Stomach smooth muscle (tissue), 2 donors: ENCODE data around the gene TM6SF1.

Experiments
- H3K27ac ChIP-seq: one replicate; pipeline ENCODE4 v1.7.0; 2013; ENCODE audit warnings: mild to moderate bottlenecking, low read length, inconsistent platforms
- H3K27me3 ChIP-seq, 2 donors: one replicate each; pipeline ENCODE4 v1.7.0; 2013; ENCODE audit warnings: low read length in 2 of 2; ENCODE audit not compliant: insufficient read depth in 2 of 2, control insufficient read depth in 1 of 2
- H3K36me3 ChIP-seq, 2 donors: one replicate each; pipeline ENCODE4 v1.7.0; 2013; ENCODE audit warnings: low read length in 2 of 2; ENCODE audit not compliant: control insufficient read depth in 2 of 2, insufficient read depth in 2 of 2
- H3K4me1 ChIP-seq: one replicate; pipeline ENCODE4 v1.7.0; 2013; ENCODE audit warnings: low read length; ENCODE audit not compliant: control insufficient read depth, insufficient read depth
- H3K4me3 ChIP-seq, 2 donors: one replicate each; pipeline ENCODE4 v1.7.0; 2013; ENCODE audit warnings: low read length in 2 of 2
- H3K9ac ChIP-seq, 2 donors: one replicate each; pipeline ENCODE4 v1.7.0; 2013; ENCODE audit warnings: low read length in 2 of 2, mild to moderate bottlenecking in 1 of 2
- H3K9me3 ChIP-seq, 2 donors: one replicate each; pipeline ENCODE4 v1.7.0; 2013; ENCODE audit warnings: low read length in 2 of 2; ENCODE audit not compliant: control insufficient read depth in 2 of 2
- donor health status: healthy.
- donor health status: Pancreatic carcinoma.

TM6SF1 gene

DNA sequence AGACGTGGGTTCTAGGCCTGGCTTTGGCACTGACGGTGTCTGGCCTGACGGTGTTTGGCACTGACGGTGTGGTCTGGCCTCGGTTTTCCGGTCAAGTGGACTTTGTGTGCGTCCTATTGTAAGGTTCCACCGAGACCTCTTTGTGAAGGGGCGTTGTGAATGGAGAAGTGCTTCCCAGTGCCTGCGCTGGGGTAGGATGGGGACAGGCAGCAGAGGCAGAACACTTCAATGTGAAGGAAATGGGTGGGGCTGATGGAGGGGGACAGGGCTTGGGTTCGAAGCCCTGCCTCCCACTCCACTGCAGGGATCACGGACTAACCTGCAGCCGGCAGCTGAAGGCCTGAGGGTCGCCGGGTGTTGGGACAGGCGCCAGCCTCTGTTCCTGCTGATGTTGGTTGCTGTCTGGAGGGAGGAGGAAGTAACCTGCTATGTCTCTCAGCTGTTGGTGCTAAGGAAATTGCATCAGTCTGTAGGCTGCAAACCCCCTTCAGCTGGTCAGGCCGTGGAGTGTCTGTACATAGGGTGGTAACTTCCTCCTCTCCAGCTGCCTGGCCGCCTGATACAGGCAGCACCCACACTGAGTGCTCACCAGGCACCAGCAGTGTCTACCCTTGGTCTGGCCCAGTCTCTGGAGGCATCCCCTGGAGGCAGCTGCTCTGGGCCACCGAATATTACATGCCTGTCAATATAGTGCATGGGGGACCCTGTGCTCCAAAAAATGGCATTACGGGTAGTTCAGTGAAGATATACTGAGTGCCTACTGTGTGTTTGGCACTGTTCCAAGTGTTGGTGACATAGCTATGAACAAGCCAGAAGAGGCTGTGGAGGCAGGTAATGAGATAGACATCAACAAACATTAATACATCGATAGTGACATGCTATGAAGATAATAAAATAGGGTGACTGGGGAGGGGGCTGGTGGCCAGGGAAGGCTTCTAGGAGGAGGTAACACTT, 1.1 kb downstream of the TM6SF1 start:
- H3K9me3 ChIP-seq, result no peaks in the 10 kb centered on the region
- H3K27ac ChIP-seq, result no peak overlapping the region
- peaks cover 14% of the 10 kb centered on the region for H3K4me1 ChIP-seq
- no peak overlapping the region for H3K9ac ChIP-seq
- H3K36me3 ChIP-seq, result no peaks in the 10 kb centered on the region
- peak overlapping the region in 1 of 2 donors; percentile 63 for H3K4me3 ChIP-seq
- H3K27me3 ChIP-seq, result peaks cover 31 to 32% of the 10 kb centered on the region in 2 donors

DNA sequence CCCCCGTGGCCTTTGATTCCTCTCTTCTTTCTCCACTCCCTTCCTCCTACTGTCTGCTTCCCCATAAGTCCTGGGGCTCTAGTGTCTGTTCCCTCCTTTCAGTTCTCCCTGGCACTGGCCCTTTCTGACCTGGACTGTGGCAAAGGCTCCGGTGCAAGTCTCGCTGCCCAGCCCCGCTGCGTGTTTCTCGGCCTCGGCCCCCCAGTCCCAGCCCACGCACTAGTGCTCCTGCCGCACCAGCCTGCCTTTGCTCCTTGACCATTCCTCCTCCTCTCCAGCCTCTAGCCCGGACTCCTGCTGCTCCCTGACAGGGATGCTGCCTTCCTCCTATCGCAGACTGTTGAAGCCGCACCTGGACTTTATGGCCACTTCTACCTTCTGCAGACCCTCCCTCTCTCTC, 2.1 kb downstream of the TM6SF1 start:
- Histone ChIP-seq H3K9ac (no peak overlapping the region), H3K4me1 (peaks cover 14% of the 10 kb centered on the region), H3K27me3 (peaks cover 28 to 31% of the 10 kb centered on the region in 2 donors), H3K27ac (no peak overlapping the region), H3K4me3 (no peak overlapping the region), H3K9me3 (no peaks in the 10 kb centered on the region), H3K36me3 (no peaks in the 10 kb centered on the region)

DNA sequence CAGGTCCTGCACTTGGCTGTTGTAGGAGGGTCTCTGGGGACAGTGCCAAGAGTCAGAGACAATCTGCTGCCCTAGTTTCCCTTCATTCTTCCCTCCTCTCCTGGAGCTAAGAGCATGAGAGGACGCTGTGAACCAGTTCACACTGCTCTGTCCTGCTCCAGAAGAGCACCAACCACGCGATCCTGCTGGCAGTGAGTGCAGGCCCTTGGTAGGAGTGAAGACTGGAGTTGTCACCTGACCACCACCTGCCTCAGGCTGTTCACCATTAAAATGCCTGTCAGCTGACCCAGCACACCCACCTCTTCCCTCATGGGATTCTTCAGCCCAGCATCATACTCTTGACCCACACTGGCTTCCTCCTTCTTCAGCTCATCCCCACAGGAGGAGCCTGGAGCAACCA, 2.9 kb downstream of the TM6SF1 start:
- Histone ChIP-seq H3K9me3 (no peaks in the 10 kb centered on the region), H3K27me3 (peaks cover 28 to 31% of the 10 kb centered on the region in 2 donors), H3K36me3 (no peaks in the 10 kb centered on the region), H3K9ac (no peak overlapping the region), H3K4me1 (peaks cover 14% of the 10 kb centered on the region), H3K4me3 (no peak overlapping the region), H3K27ac (no peak overlapping the region)

DNA sequence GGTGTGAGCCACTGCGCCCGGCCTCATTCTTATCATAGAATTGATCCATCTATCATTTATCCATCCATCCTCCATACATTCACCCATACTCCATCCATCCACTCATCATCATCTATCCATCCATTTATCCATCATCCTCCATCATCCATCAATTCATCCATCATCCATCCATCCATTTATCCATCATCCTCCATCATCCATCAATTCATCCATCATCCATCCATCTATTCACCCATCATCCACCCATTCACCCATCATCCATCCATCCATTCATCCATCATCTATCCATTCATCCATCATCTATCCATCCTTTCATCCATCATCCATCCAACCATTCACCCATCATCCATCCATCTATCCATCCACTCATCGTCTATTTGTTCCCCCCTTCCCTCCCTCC, 3.7 kb downstream of the TM6SF1 start:
- peaks cover 14% of the 10 kb centered on the region for H3K4me1 ChIP-seq
- H3K36me3 ChIP-seq, result no peaks in the 10 kb centered on the region
- H3K4me3 ChIP-seq, result no peak overlapping the region
- no peak overlapping the region for H3K27ac ChIP-seq
- peaks cover 28 to 31% of the 10 kb centered on the region in 2 donors for H3K27me3 ChIP-seq
- H3K9me3 ChIP-seq, result no peaks in the 10 kb centered on the region
- no peak overlapping the region for H3K9ac ChIP-seq

DNA sequence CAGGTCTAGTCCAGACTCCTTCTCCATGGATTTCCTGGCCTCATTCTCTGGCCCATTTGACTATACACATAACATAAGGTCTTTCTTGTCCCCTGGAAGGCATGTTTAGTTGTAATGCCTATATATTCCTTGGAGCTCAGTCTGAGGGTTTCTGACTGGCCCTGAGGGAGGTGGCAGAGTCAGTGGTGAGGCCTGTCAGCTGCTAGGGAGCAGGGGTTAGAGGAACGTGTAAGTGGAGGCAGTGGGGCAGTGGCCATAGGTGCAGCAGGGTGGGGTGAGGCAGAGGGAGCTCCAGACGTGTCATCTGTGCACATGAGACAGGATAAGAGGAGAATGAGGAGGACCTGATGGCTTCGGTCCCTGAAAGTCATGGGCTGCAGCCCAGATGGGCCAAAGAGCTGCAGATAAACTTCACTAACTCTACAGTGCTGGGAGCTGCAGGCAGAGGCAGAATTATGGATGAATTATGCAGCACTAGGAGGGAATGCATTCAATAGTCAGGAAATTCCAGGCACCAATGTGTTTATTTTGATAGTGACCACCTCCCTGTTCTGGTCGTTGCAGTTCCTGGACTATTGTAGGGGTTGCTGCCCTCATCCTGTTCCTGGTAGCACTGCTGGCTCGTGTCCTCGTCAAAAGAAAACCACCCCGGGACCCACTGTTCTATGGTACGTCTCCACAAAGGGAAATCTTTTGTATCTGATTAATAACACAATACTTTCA, 4.9 kb downstream of the TM6SF1 start:
- H3K4me3 ChIP-seq, result no peak overlapping the region
- H3K36me3 ChIP-seq, result no peaks in the 10 kb centered on the region
- no peaks in the 10 kb centered on the region for H3K9me3 ChIP-seq
- H3K4me1 ChIP-seq, result peaks cover 10% of the 10 kb centered on the region
- no peak overlapping the region for H3K9ac ChIP-seq
- H3K27me3 ChIP-seq, result peaks cover 21% of the 10 kb centered on the region in 2 donors
- H3K27ac ChIP-seq, result no peak overlapping the region

DNA sequence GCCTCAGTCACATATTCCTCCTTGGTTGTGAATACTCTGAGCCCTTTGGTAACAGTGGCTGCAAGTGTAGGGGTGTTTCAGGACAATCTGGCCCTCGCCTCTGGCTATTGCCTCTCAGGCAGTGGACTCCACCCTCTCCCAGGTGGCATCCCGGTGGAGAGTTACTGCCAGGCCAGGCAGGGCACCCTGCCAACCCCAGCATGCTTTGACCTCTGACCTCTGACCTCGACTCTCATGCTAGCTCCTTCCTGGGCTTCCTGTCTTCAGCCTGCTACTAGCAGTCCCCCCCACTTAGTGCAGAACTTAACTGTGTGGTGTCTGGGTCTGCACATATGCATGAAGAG, 5.5 kb downstream of the TM6SF1 start:
- Histone ChIP-seq H3K27ac (no peak overlapping the region), H3K4me1 (peaks cover 6% of the 10 kb centered on the region), H3K9ac (no peak overlapping the region), H3K36me3 (no peaks in the 10 kb centered on the region), H3K4me3 (no peak overlapping the region), H3K27me3 (peaks cover 16 to 19% of the 10 kb centered on the region in 2 donors), H3K9me3 (no peaks in the 10 kb centered on the region)

DNA sequence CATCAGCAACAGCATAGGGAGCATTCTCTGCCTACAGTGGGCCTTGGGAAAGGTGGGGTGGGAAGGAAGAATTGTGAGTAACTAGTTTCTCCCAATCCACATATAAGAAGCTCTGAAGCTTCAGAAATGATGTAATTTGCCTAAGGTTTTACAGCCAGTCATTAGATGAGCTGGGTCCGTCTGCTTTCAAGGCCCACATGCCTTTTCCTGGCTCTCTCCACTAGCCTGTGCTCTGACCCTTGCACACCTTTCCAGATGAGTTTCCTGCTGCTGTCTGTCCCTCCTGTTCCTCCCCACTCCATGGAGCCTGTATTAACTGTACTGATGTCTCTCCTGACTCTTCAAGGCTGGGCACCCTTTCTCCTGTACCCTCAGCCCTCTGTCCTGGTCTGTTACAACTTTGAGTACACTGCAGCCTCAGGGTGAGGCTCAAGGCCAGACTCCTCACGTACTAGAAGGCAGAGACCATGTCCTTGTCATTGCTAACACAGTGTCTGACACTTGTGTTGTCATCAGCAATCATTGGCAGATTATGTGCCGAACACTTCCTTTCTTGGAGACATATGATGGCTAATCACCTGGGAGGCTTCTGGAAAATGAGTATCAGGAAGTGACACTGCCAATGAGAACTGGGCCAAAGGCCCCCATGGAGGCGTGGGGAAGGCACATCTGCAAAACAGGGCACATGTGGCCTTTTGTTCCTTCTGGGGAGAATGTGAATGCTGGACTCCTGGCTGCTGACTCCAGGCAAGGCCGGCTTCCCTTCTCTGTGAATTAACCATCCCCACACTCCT, 6.6 kb downstream of the TM6SF1 start:
- no peak overlapping the region for H3K27ac ChIP-seq
- H3K9me3 ChIP-seq, result no peaks in the 10 kb centered on the region
- H3K27me3 ChIP-seq, result peaks cover 5 to 8% of the 10 kb centered on the region in 2 donors
- peaks cover 3% of the 10 kb centered on the region for H3K4me1 ChIP-seq
- H3K36me3 ChIP-seq, result no peaks in the 10 kb centered on the region
- no peak overlapping the region for H3K4me3 ChIP-seq
- no peak overlapping the region for H3K9ac ChIP-seq

DNA sequence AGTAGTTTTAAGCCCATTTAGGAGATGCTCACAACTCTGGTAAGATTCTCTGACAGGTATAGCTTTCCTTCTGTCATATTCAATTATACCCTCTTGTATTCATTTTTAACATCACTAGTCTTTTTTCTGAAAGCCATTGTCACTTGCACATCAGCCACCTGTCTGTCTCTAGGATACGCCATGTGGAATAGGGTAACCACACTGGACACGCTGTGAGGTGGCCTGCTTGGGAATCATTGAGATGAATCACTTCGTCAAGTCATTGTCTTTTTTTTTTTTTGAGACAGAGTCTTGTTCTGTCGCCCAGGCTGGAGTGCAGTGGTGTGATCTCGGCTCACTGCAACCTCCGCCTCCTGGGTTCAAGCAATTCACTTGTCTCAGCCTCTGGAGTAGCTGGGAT, 7.4 kb downstream of the TM6SF1 start:
- Histone ChIP-seq H3K9me3 (no peaks in the 10 kb centered on the region), H3K9ac (no peak overlapping the region), H3K27me3 (peaks cover 0 to 1% of the 10 kb centered on the region in 2 donors), H3K4me1 (peaks cover 3% of the 10 kb centered on the region), H3K36me3 (no peaks in the 10 kb centered on the region), H3K4me3 (no peak overlapping the region), H3K27ac (no peak overlapping the region)

DNA sequence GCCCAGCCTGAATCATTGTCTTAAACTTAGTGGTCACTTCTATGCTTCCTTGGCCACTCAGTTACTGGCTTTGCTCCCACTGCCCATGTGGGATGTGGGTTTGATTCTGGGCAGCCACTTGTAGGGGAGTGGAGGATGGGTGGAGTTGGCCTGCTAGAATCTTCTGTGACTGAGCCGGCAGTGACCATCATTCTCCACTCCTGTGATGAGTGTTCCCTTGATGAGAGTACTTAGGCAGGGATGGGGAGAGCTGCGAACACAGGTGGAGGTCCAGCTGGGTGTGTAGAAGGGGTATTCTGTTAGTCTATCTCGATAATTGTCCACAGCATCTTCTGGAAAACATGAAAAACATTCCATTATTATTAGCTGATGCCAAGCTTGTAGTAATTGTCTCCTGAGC, 8.0 kb downstream of the TM6SF1 start:
- no peaks in the 10 kb centered on the region for H3K9me3 ChIP-seq
- no peak overlapping the region for H3K4me3 ChIP-seq
- no peaks in the 10 kb centered on the region for H3K36me3 ChIP-seq
- no peak overlapping the region for H3K27ac ChIP-seq
- no peaks in the 10 kb centered on the region for H3K27me3 ChIP-seq
- no peak overlapping the region for H3K9ac ChIP-seq
- H3K4me1 ChIP-seq, result peaks cover 3% of the 10 kb centered on the region

DNA sequence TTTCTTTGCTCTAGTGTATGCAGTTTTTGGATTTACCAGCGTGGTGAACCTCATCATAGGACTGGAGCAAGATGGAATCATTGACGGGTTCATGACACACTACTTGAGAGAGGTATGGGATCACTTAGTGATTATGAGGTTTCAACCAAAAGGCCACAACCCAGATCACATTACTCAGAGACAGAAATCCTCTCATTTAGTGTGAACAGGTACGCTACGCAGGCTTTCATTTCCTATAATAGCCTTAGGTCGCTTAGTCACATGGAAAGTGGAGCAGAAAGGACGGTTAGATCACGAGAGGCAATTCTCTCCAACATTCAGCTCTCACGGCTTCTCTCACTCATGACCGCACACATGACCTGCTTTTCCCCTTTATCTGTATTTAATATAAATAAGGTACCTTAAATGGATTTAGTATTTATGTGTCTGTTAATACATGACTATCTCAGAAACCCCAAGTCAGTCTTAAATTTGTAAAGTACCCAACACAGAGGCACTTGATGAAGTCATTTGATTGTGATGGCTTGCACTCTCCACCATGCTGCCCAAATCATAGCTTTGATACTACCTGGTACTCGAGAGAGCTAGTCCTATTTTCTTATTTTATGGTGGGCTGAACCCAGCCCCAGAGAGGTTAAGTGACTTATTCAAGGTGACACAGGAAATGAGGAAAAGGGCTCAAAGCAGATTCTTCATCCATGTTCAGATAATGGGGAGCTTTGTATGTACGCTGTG, 8.6 kb downstream of the TM6SF1 start:
- Histone ChIP-seq H3K27ac (no peak overlapping the region), H3K36me3 (no peaks in the 10 kb centered on the region), H3K9me3 (no peaks in the 10 kb centered on the region), H3K4me1 (peaks cover 3% of the 10 kb centered on the region), H3K27me3 (no peaks in the 10 kb centered on the region), H3K4me3 (no peak overlapping the region), H3K9ac (no peak overlapping the region)
